H1 (cell line): ENCODE measurements around the gene ME3.

Experiments used
- ASH2L ChIP-seq: fragments of 200-600, 300-600 bp; sonication (generic); IDR thresholded peaks from one replicate; pipeline ENCODE4 v1.7.1; 2017; ENCODE audit warnings: low read length
- CBX5 ChIP-seq: fragments of 300-800, 300-1000 bp; sonication (generic); IDR thresholded peaks from 2 replicates; pipeline ENCODE4 v1.7.1; 2016; ENCODE audit warnings: antibody characterized with exemption, low read length, low read depth
- CREB1 ChIP-seq: IDR thresholded peaks from 2 replicates; pipeline ENCODE4 v1.6.1; 2012; ENCODE audit warnings: inconsistent platforms
- CTCF ChIP-seq, 3 experiments: IDR thresholded peaks; 1 replicate in 2 of 3; 2 replicates in 1 of 3; pipeline versions ENCODE4 v1.5.1 to v1.6.1; 2011; ENCODE audit warnings: low read length in 3 of 3, mild to moderate bottlenecking in 3 of 3, inconsistent platforms in 2 of 3, low read depth in 1 of 3, moderate library complexity in 1 of 3; ENCODE audit not compliant: insufficient read depth in 1 of 3; ENCODE audit errors: control extremely low read depth in 1 of 3
- EZH2 ChIP-seq: fragments of 200-600 bp; sonication (generic); IDR thresholded peaks from 2 replicates; pipeline ENCODE4 v1.7.1; 2012; ENCODE audit warnings: low read depth, mild to moderate bottlenecking, moderate library complexity, low read length, inconsistent platforms; ENCODE audit not compliant: severe bottlenecking
- HDAC2 ChIP-seq, 2 experiments: fragments of 300-600 bp in 1 of 2; sonication (generic) in 1 of 2; IDR thresholded peaks; 2 replicates each; pipeline ENCODE4 v1.6.1; 2011 to 2012; ENCODE audit warnings: low read depth in 2 of 2, low read length in 2 of 2, mild to moderate bottlenecking in 2 of 2, moderate library complexity in 2 of 2, borderline replicate concordance in 1 of 2, inconsistent platforms in 1 of 2
- KDM5A ChIP-seq: fragments of 200-600 bp; IDR thresholded peaks from 2 replicates; pipeline ENCODE4 v1.7.1; 2012; ENCODE audit warnings: mild to moderate bottlenecking, low read length, inconsistent platforms, mixed read lengths
- MAFK ChIP-seq: IDR thresholded peaks from 2 replicates; pipeline ENCODE4 v1.6.1; 2012; ENCODE audit warnings: low read depth, mild to moderate bottlenecking, improper control_type of control experiment, low read length
- POLR2AphosphoS5 ChIP-seq: IDR thresholded peaks from 2 replicates; pipeline ENCODE4 v1.6.1; 2011; ENCODE audit warnings: low read depth, low read length
- RAD21 ChIP-seq, 2 experiments: IDR thresholded peaks in 1 of 2; conservative IDR thresholded peaks in 1 of 2; 2 replicates each; pipeline ENCODE4 v1.6.1; 2011; ENCODE audit warnings: low read depth in 2 of 2, low read length in 2 of 2, improper control_type of control experiment in 1 of 2, inconsistent platforms in 1 of 2, mild to moderate bottlenecking in 1 of 2, moderate library complexity in 1 of 2
- SIN3A ChIP-seq, 2 experiments: IDR thresholded peaks in 1 of 2; conservative IDR thresholded peaks in 1 of 2; 2 replicates each; pipeline ENCODE4 v1.6.1; 2011 to 2012; ENCODE audit warnings: low read length in 2 of 2, improper control_type of control experiment in 1 of 2, low read depth in 1 of 2, mild to moderate bottlenecking in 1 of 2
- SP1 ChIP-seq: IDR thresholded peaks from 2 replicates; pipeline ENCODE4 v1.6.1; 2011; ENCODE audit warnings: low read depth, low read length
- TBP ChIP-seq: IDR thresholded peaks from 2 replicates; pipeline ENCODE4 v1.6.1; 2011; ENCODE audit warnings: low read depth, low read length, improper control_type of control experiment

- TF ChIP-seq RAD21 (IDR thresholded peaks at IDR 0.05 in 1 of 2, conservative IDR thresholded peaks at IDR 0.05 in 1 of 2; ENCODE audit: low read depth in 2 of 2, low read length in 2 of 2) (no peak), SP1 (no peak), ASH2L (no peak), CTCF (IDR thresholded peaks at IDR 0.05; ENCODE audit: control extremely low read depth in 1 of 3, insufficient read depth in 1 of 3, low read depth in 1 of 3, low read length in 3 of 3) (no peak), EZH2 (no peak), MAFK (no peak), POLR2AphosphoS5 (no peak), TBP (no peak), KDM5A (no peak), CREB1 (no peak), HDAC2 (IDR thresholded peaks at IDR 0.05; ENCODE audit: borderline replicate concordance in 1 of 2, low read depth in 2 of 2, low read length in 2 of 2) (no peak), SIN3A (conservative IDR thresholded peaks at IDR 0.05 in 1 of 2, IDR thresholded peaks at IDR 0.05 in 1 of 2; ENCODE audit: low read depth in 1 of 2, low read length in 2 of 2) (no peak), CBX5 (no peak)
Observed at GRCh38 chr11:86706338-86707131, 34.1 kb upstream of the ME3 start.
